ENCODE data around the gene TSTD2.

- TF ChIP-seq PATZ1 (CRISPR knock-in tag; IDR thresholded peaks at IDR 0.05; ENCODE audit: borderline replicate concordance), result no peak
- no peak for TF ChIP-seq POU6F1 (CRISPR knock-in tag; IDR thresholded peaks at IDR 0.05; ENCODE audit: borderline replicate concordance, low read depth)
- no peak for TF ChIP-seq TSHZ2 (CRISPR knock-in tag; IDR thresholded peaks at IDR 0.05)
- TF ChIP-seq ARNTL (CRISPR knock-in tag; IDR thresholded peaks at IDR 0.05; ENCODE audit: borderline replicate concordance, low read depth), result no peak
- no peak for TF ChIP-seq ISL1 (CRISPR knock-in tag; IDR thresholded peaks at IDR 0.05)
- no peak for TF ChIP-seq ZFP3 (CRISPR knock-in tag; IDR thresholded peaks at IDR 0.05)
- no peak for TF ChIP-seq ZC3H10 (CRISPR knock-in tag; IDR thresholded peaks at IDR 0.05)
- no peak for TF ChIP-seq TOX (CRISPR knock-in tag; IDR thresholded peaks at IDR 0.05; ENCODE audit: borderline replicate concordance)
- no peak for TF ChIP-seq ZNF70 (CRISPR knock-in tag; IDR thresholded peaks at IDR 0.05)
- TF ChIP-seq BACH2 (CRISPR knock-in tag; IDR thresholded peaks at IDR 0.05; ENCODE audit: borderline replicate concordance), result no peak
- TF ChIP-seq CREB5 (CRISPR knock-in tag; IDR thresholded peaks at IDR 0.05; ENCODE audit: low read depth), result no peak
- TF ChIP-seq CSRNP3 (CRISPR knock-in tag; IDR thresholded peaks at IDR 0.05), result no peak
- no peak for TF ChIP-seq ESRRG (CRISPR knock-in tag; IDR thresholded peaks at IDR 0.05)
Measured at GRCh38 chr9:97630591-97630990, 2.6 kb downstream of the TSTD2 start.
